T-helper 1 cell treated with Interleukin-12 subunit alpha and Interleukin-12 subunit beta and Interleukin-4 antibody, amounts not matched to agents 30 ng/mL and 1 ng/mL, for 36 hours (primary cell): Measurements from ENCODE around the gene AKAP8. TPM values are rescaled to one million over a fixed set of nuclear protein-coding genes. Genes with fewer than 3 reads are reported as not detected.

Source experiments
- intact Hi-C: fragments of 100-400 bp; cut with micrococcal nuclease; formaldehyde crosslinking; loops from one replicate; pipeline ENCODE4 v1.15.1; 2024
- total RNA-seq: library from RNA; stranded (reverse); gene quantifications from 2 replicates; pipeline ENCODE4 v1.2.3, GENCODE V29; 2022

AKAP8 gene
- total RNA-seq, 1 donor from 2014 or later: 53.5 TPM

DNA sequence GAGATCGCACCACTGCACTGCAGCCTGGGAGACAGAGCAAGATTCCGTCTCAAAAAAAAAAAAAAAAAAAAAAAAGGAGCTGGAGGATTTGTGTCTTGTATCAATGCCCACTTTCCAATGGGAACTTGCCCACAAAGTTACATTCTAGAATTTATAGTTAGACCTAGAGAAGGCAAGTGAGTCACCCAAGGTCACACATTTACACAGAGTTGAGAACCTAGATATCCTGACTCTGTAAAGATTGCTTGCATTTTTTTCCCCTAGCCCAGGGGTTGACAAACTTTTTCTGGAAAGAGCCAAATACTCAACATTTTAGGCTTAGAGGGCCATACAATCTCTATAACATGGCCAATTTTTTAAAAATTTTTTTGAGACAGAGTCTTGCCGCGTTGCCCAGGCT is 39.5 kb downstream of the AKAP8 start:
- intact Hi-C loops: no loop called here

DNA sequence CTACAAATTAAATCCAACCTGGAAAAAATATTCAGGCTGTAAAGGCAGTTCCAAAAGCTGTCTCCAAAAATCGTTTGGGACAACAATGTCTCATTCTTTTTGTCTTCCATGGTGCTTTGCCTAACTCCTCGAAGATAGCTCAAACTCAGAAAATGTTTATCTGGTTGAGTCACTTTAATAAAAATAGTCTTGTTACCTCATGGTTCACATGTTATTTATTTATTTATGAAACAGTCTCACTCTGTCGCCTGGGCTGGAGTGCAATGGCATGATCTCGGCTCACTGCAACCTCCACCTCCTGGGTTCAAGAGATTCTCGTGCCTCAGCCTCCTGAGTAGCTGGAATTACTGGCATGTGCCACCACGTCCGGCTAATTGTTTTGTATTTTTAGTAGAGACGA is 42.4 kb downstream of the AKAP8 start:
- intact Hi-C loops: loop anchor here (10.0 kb wide), 1 partner anchor 78 kb away; the partner anchor contains the start of gene AKAP8L

DNA sequence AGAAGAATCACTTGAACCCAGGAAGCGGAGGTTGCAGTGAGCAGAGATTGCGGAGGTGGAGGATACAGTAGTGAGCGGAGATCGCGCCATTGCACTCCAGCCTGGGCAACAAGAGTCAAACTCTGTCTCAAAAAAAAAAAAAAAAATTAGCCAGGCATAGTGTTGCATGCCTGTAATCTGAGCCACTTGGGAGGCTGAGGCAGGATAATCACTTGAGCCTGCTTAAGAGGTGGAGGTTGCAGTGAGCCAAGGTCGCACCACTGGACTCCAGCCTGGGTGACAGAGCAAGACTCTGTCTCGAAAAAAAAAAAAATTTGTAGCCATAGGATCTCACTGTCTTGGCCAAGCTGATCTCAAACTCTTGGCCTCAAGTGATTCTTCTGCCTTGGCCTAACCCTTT is 43.6 kb downstream of the AKAP8 start:
- intact Hi-C loops: loop anchor here (10.0 kb wide), 1 partner anchor 79 kb away; the partner anchor contains the start of gene AKAP8L

- intact Hi-C loops: loop anchor here (1.0 to 10.0 kb wide), 3 partner anchors 82 to 855 kb away; partner anchors contain the start of genes AKAP8L and FAM32A
Observed at GRCh38 chr19:15332311-15332996, 47.1 kb downstream of the AKAP8 start, which contains the start of gene BRD4. Gene BRD4, minus strand, starts transcription at chr19:15332539. Its CDS starts 59,440 bp downstream, at chr19:15273099.

GRCh38 chr19:15331419-15332310 is 47.9 kb downstream of the AKAP8 start:
- intact Hi-C loops: loop anchor here (1.0 to 10.0 kb wide), 8 partner anchors 35 to 856 kb away; partner anchors contain the start of genes AKAP8, AKAP8L and FAM32A

- intact Hi-C loops: loop anchor here (1.0 to 10.0 kb wide), 7 partner anchors 34 to 856 kb away; partner anchors contain the start of genes AKAP8, AKAP8L and FAM32A
Observed at GRCh38 chr19:15330801-15331418, 48.7 kb downstream of the AKAP8 start.

DNA sequence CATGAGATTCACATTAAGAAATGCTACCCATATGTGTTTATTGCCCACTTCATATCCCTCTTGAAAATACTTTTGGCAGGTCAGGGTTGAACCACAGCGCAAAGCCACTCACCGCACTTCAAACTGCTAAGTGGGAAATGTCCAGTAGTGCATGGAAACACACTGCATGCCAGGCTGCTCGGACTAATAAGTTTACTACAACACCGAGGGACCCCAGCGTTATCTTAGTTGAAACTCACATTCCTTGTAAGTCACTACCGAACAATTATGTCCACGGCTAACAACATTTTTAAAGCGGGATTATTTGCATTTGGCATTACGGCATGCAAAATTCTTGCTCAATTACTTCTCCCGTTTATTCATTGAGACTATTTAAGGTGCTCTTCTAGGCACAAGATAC is 51.3 kb downstream of the AKAP8 start:
- intact Hi-C loops: no loop called here

- intact Hi-C loops: no loop called here
Observed at GRCh38 chr19:15324791-15325519, 54.6 kb downstream of the AKAP8 start.

GRCh38 chr19:15323496-15324235 is 55.9 kb downstream of the AKAP8 start:
- intact Hi-C loops: no loop called here

DNA sequence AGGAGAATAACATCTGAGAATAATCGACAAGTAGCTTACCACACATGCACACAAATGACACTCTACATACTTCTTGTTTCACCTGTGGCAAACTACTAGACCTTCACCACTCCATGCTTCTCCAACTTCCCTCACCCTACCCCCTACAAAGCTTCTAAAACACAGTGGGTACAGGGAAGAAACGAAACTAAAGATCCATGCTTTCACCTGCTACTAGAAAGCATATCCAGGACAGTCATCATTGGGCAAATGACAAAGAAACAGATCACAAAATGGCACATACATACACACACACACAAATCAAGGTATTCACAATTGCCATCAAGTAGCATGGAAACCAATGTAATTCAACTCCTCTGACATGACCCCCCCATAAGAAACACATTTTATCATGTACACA is 57.8 kb downstream of the AKAP8 start:
- intact Hi-C loops: no loop called here

DNA sequence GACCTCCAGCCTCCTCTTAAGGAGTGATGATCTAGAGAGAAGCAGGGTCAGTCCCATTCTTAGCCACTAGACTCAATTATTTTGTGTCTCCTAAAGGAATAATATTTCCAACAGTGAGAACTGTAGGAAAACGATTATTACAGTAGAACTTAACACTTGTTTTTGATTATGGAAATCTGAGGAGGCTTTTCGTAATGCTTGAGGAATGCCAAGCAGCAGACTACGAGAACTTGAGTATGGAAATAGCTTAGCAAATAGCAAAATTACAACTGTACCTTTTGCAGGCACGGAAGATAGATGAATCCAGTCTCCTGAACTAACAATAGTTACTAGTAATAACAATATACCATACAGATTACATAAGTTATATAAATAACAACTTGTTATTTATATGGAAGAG is 59.5 kb downstream of the AKAP8 start:
- intact Hi-C loops: no loop called here

DNA sequence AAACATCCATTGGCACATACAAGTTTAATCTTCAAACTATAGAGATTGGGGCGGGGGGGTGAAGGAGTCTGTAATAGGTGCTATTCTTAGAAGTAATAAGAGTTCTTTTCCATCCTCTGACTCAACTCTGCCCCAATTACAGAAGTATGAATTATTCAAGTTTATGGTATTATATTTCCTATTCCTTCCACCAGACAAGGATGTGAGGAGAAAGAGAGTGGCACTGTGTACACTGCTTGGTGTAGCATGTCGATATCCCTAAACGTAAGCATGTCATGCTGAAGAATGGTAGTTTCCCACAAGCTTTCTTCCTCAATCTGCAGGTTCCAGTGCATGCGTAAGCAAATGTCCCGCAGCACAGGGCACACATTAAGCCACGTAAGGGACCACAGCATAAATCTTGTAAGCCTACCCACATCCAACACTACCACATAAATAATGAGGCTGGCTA is 61.3 kb downstream of the AKAP8 start:
- intact Hi-C loops: no loop called here

GRCh38 chr19:15317392-15318071 is 62.1 kb downstream of the AKAP8 start:
- intact Hi-C loops: loop anchor here (2.0 kb wide), 1 partner anchor 19 kb away; no protein-coding TSS in a partner anchor

DNA sequence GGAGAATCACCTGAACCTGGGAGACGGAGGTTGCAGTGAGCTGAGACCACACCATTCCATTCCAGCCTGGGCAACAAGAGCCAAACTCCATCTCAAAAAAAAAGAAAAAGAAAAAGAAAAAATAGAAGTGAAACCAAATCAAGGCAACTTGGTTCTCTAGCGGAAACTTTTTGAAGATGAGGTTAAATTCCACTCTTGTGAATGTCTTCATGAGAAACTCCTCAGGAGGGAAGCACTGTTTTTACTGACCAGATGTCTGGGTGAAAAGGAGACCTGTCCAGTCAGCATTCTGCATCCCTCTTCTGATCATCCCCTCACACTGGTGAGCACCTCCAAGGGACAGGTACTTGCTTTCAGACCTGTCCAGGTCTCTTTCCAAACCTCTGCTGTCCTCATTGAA is 63.1 kb downstream of the AKAP8 start:
- intact Hi-C loops: loop anchor here (2.0 kb wide), 1 partner anchor 18 kb away; no protein-coding TSS in a partner anchor

GRCh38 chr19:15315101-15315500 is 64.5 kb downstream of the AKAP8 start:
- intact Hi-C loops: no loop called here

DNA sequence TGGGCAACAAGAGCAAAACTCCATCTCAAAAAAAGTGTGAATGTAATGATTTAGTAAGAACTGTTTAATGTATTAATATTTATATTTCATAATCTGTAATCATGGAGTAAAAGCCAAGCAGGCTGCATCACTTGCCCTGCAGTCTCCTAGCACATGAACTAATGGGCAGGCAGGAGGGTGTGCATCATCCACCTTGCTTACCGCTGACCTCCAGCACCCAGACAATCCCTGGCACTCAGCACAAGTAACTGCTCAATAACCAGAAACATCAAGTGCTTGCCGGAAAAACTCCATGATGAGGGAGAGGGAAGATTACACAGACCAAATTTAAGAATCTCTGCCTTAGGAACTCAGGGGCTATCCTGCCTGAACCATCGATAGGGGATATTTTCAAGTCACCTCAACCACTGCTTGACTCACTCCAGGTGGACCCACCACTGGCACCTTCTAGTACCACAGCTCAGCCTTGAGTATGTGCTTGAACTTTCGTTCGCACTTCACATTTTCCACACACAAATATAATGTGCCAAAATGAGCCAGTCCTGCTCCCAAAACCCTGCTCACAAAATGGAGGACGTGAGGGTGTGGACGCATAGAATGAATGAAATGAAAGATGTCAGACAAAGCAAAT is 65.8 kb downstream of the AKAP8 start:
- intact Hi-C loops: no loop called here

DNA sequence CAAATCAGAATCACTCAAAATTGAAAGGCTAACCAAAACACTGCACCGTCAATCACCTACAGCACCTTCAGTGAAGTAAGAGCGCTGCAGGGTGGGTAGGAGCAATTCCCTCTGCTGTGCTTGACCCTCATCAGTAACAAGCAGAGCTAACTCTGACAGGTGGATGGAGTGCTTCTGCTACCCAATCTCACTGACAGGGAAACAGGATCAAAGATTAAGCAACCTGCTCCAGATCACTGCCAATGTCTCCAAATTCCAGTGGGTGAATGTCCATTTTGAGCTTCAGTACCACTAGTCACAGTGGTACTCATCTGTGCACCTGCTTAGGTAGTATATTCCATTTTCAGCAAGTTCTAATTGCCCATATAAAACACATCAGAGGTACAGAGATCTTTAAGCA is 72.4 kb downstream of the AKAP8 start:
- intact Hi-C loops: no loop called here

DNA sequence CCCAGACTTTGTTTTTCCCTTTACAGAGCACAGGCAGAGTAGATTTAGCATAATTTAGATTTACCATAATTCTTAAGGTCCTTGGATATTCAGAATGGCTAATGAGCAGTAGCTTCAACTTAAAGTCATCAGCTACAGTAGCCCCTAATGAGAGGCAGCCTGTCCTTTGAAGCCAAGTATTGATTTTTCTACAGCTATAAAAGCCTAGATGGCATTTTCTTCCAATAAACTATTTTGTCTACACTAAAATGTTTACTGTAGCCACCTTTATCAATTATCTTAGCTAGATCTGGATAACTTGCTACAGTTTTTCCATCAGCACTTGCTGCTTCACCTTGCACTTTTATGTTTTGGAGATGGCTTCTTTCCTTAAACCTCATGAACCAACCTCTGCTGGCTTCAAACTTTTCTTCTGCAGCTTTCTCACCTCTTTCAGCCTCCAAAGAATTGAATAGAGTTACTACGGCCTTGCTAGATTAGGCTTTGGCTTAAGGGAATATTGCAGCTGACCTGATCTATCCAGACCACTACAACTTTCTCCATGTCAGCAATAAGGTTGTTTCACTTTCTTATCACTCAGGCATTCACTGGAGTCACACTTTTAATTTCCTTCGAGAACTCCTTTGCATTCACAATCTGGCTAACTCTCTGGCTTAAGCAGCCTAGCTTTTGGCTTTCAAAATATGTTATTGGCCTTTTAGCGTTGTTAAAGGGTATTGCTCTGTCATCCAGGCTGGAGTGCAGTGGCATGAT is 73.8 kb downstream of the AKAP8 start:
- intact Hi-C loops: no loop called here
